Endodermal cell (in vitro differentiated cells): ENCODE measurements around the gene TP53INP2. TPM values are rescaled to one million over a fixed set of nuclear protein-coding genes. Genes with fewer than 3 reads are reported as not detected.

Experiments
- DNase-seq: peaks from one replicate; pipeline ENCODE4 v3.0.0-alpha.2; 2017
- H3K27ac ChIP-seq: 2 replicates; pipeline ENCODE4 v1.5.1; 2013; ENCODE audit warnings: mild to moderate bottlenecking, low read depth, low read length, moderate library complexity
- H3K27me3 ChIP-seq: 2 replicates; pipeline ENCODE4 v1.6.1; 2013; ENCODE audit warnings: mild to moderate bottlenecking, low read length, moderate library complexity; ENCODE audit not compliant: insufficient read depth, control insufficient read depth, poor library complexity, severe bottlenecking
- H3K36me3 ChIP-seq: 2 replicates; pipeline ENCODE4 v1.7.0; 2013; ENCODE audit warnings: mild to moderate bottlenecking, low read length, moderate library complexity; ENCODE audit not compliant: control insufficient read depth, insufficient read depth
- H3K4me1 ChIP-seq: one replicate; pipeline ENCODE4 v1.7.0; 2013; ENCODE audit warnings: low read length; ENCODE audit not compliant: control insufficient read depth, insufficient read depth
- H3K4me3 ChIP-seq: 2 replicates; pipeline ENCODE4 v1.5.1; 2013; ENCODE audit warnings: mild to moderate bottlenecking, low read length, moderate library complexity
- H3K9ac ChIP-seq: 2 replicates; pipeline ENCODE4 v1.6.1; 2013; ENCODE audit warnings: mild to moderate bottlenecking, low read length, moderate library complexity; ENCODE audit not compliant: poor library complexity, severe bottlenecking; ENCODE audit errors: extremely low read depth
- H3K9me3 ChIP-seq: 2 replicates; pipeline ENCODE4 v1.6.1; 2013; ENCODE audit warnings: mild to moderate bottlenecking, low read length, moderate library complexity; ENCODE audit not compliant: control insufficient read depth
- H3K27ac Mint-ChIP-seq: 2 replicates; pipeline ENCODE4 v1.8.0; 2020; ENCODE audit warnings: mixed read lengths
- H3K27me3 Mint-ChIP-seq: 2 replicates; pipeline ENCODE4 v1.8.0; 2021; ENCODE audit warnings: mild to moderate bottlenecking, mixed read lengths; ENCODE audit not compliant: insufficient read depth
- H3K36me3 Mint-ChIP-seq: 2 replicates; pipeline ENCODE4 v1.8.0; 2020; ENCODE audit warnings: low read depth, mixed read lengths
- H3K4me1 Mint-ChIP-seq: 2 replicates; pipeline ENCODE4 v1.8.0; 2020; ENCODE audit warnings: mixed read lengths
- H3K4me3 Mint-ChIP-seq: 2 replicates; pipeline ENCODE4 v1.8.0; 2020; ENCODE audit warnings: mild to moderate bottlenecking, moderate library complexity, mixed read lengths
- H3K9me3 Mint-ChIP-seq: 2 replicates; pipeline ENCODE4 v1.8.0; 2020; ENCODE audit warnings: mild to moderate bottlenecking, mixed read lengths
- WGBS, 2 experiments: methylation state at CpG; one replicate each; pipeline versions ENCODE4 v1.1.5 to v1.1.7; 2013; ENCODE audit warnings: missing lambda C conversion rate in 2 of 2, mixed read lengths in 1 of 2; ENCODE audit not compliant: insufficient coverage in 1 of 2, insufficient read length in 1 of 2; 5-methylcytosine and 5-hydroxymethylcytosine counted together
- total RNA-seq, 2 donors: library from RNA; stranded (reverse); fragmentation: NEBNext Ultra II Directional in 1 of 2; extraction: Animal tissue kit (Norgen Biotek cat#: 25700) in 1 of 2; gene quantifications; 2 replicates in 1 of 2; 3 replicates in 1 of 2; pipeline ENCODE4 v1.2.1, GENCODE V29; 2021
- TF ChIP-seq, protein P1 (sequence below): fragments of 200-600 bp; sonication (generic); conservative IDR thresholded peaks from 2 replicates; pipeline ENCODE4 v1.5.0; 2021; ENCODE audit warnings: antibody characterized with exemption, mild to moderate bottlenecking

The TP53INP2 gene
- total RNA-seq, 2 donors from 2014 or later: 7.0 to 20.2 TPM

DNA sequence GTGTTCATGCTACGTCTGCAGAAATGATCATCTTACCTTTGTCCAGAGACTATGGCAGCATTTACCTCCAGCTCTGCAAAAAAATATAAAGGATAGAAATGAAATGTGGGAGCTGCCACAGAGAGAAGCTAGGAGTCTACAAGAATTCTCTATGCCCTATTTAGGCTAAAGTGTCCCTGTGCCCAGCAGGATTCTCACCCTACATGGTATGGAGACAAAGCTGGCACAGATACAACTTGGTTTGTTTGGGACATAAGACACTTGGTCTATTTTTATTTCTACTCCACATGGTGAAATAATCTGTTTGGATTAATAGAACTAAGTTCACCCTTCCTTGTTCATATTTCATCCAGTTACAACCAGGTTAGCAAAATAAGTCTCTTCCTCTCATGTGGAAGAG, 28.4 kb downstream of the TP53INP2 start:
- no peaks in the 10 kb centered on the region for H3K4me1 ChIP-seq
- WGBS, 2 experiments: 80 to 100% methylated on average over 1 of the region's 1 CpG
- peaks cover 34% of the 10 kb centered on the region for H3K36me3 ChIP-seq
- TF ChIP-seq, protein P1, sequence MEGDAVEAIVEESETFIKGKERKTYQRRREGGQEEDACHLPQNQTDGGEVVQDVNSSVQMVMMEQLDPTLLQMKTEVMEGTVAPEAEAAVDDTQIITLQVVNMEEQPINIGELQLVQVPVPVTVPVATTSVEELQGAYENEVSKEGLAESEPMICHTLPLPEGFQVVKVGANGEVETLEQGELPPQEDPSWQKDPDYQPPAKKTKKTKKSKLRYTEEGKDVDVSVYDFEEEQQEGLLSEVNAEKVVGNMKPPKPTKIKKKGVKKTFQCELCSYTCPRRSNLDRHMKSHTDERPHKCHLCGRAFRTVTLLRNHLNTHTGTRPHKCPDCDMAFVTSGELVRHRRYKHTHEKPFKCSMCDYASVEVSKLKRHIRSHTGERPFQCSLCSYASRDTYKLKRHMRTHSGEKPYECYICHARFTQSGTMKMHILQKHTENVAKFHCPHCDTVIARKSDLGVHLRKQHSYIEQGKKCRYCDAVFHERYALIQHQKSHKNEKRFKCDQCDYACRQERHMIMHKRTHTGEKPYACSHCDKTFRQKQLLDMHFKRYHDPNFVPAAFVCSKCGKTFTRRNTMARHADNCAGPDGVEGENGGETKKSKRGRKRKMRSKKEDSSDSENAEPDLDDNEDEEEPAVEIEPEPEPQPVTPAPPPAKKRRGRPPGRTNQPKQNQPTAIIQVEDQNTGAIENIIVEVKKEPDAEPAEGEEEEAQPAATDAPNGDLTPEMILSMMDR: no peak
- H3K9me3 ChIP-seq: no peaks in the 10 kb centered on the region
- no peak overlapping the region for H3K9ac ChIP-seq
- Mint-ChIP-seq H3K4me3 (no peak overlapping the region), H3K4me1 (no peaks in the 10 kb centered on the region), H3K27me3 (no peaks in the 10 kb centered on the region), H3K9me3 (no peaks in the 10 kb centered on the region), H3K36me3 (peaks cover 40% of the 10 kb centered on the region), H3K27ac (no peak overlapping the region)
- no peak overlapping the region for H3K27ac ChIP-seq
- H3K4me3 ChIP-seq: no peak overlapping the region
- no peaks in the 10 kb centered on the region for H3K27me3 ChIP-seq
- no peak for DNase-seq

DNA sequence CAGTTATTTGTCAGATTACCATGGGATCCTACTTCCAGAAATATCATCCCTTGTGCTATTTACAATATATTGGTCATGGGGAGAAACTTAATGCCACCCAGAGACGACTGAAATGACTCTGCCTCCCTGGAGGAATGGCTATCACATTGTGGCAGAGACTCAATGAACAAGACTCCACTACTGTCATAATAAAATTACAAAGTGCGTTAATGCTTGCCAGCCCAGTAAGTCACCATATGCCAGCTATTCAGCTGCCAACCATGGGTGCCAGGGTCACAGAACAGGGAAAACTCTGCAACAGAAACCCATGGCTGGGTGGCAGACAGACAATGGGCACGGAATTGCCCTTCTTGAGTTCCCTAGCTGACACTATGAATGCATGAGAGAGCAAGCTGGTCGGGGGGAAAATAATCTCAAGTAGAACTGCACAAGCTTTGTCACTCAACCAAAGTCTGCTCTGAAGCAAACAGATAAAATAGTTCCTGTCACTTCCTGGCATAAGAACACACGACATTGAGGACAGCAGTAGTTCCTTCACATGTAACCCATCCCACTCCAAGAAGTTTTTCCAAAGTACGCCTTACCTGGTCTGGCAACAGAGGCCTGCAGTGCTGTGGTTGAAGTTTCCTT, 32.1 kb downstream of the TP53INP2 start:
- no peak overlapping the region for H3K9ac ChIP-seq
- H3K4me3 ChIP-seq: no peak overlapping the region
- H3K27ac Mint-ChIP-seq: no peak overlapping the region
- H3K4me1 ChIP-seq: no peaks in the 10 kb centered on the region
- no peaks in the 10 kb centered on the region for H3K9me3 Mint-ChIP-seq
- no peaks in the 10 kb centered on the region for H3K27me3 ChIP-seq
- H3K27ac ChIP-seq: no peak overlapping the region
- 91 to 92% methylated on average over 5 to 6 of the region's 6 CpGs for WGBS, 2 experiments
- H3K36me3 ChIP-seq: peaks cover 19% of the 10 kb centered on the region
- H3K4me1 Mint-ChIP-seq: no peaks in the 10 kb centered on the region
- H3K36me3 Mint-ChIP-seq: peaks cover 36% of the 10 kb centered on the region
- H3K4me3 Mint-ChIP-seq: no peak overlapping the region
- no peaks in the 10 kb centered on the region for H3K9me3 ChIP-seq
- TF ChIP-seq, protein P1: no peak
- DNase-seq: no peak
- H3K27me3 Mint-ChIP-seq: no peaks in the 10 kb centered on the region

DNA sequence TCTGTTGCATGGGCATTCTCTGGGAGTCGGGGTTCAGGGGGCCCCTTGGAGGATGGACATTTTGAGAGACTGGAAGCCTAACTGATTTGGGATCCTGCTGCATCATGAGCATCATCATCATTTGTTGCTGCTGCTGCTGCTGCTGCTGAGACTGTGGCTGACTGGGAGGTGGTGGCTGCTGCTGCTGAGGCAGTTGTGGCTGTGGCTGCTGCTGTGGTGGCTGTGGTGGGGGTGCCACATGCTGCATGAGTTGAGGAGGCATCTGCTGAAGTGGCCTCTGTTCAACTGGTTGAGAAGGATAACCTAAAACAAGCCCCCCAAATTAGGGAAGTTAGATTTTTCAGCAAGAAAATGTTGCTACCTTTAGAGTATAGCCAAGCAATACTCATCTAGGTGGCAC, 38.9 kb downstream of the TP53INP2 start:
- no peak overlapping the region for H3K27ac ChIP-seq
- no peaks in the 10 kb centered on the region for H3K27me3 ChIP-seq
- Mint-ChIP-seq H3K36me3 (peaks cover 42% of the 10 kb centered on the region), H3K27ac (no peak overlapping the region), H3K4me3 (no peak overlapping the region), H3K4me1 (no peaks in the 10 kb centered on the region), H3K27me3 (no peaks in the 10 kb centered on the region), H3K9me3 (no peaks in the 10 kb centered on the region)
- no peak for DNase-seq
- no peak overlapping the region for H3K4me3 ChIP-seq
- TF ChIP-seq, protein P1: no peak
- H3K36me3 ChIP-seq: peaks cover 61% of the 10 kb centered on the region
- H3K9me3 ChIP-seq: no peaks in the 10 kb centered on the region
- H3K9ac ChIP-seq: no peak overlapping the region
- no peaks in the 10 kb centered on the region for H3K4me1 ChIP-seq
- WGBS, 2 experiments: 91 to 100% methylated on average over 1 of the region's 1 CpG
